SK-N-MC (cell line): Measurements from ENCODE around the gene PKP2.

Source experiments
- DNase-seq: peaks from one replicate; pipeline ENCODE4 v3.0.0-alpha.2; 2011; ENCODE audit warnings: low read depth, low spot score
- H3K27ac ChIP-seq: fragments of 200-600 bp; sonication (generic); 2 replicates; pipeline ENCODE4 v1.5.1; 2016; ENCODE audit warnings: mixed run types
- H3K36me3 ChIP-seq: fragments of 200-600 bp; sonication (generic); 2 replicates; pipeline ENCODE4 v1.6.1; 2017; ENCODE audit warnings: antibody characterized with exemption, low read length, mixed read lengths; ENCODE audit not compliant: insufficient read depth
- H3K4me3 ChIP-seq: fragments of 200-600 bp; sonication (generic); 2 replicates; pipeline ENCODE4 v1.5.1; 2016
- H3K9ac ChIP-seq: fragments of 200-600 bp; sonication (generic); 2 replicates; pipeline ENCODE4 v1.8.0; 2017; ENCODE audit warnings: mixed run types, mixed read lengths; ENCODE audit not compliant: insufficient read length
- H3K9me3 ChIP-seq: fragments of 200-600 bp; sonication (generic); 2 replicates; pipeline ENCODE4 v1.6.1; 2017; ENCODE audit warnings: low read depth, mild to moderate bottlenecking, antibody characterized with exemption, low read length, moderate library complexity, mixed read lengths
- EZH2 ChIP-seq: fragments of 200-600 bp; sonication (generic); IDR thresholded peaks from one replicate; pipeline ENCODE4 v1.6.1; 2017; ENCODE audit warnings: antibody characterized with exemption
- FOXP2 ChIP-seq: optimal IDR thresholded peaks from 2 replicates; pipeline ENCODE3; 2011; ENCODE audit warnings: mild to moderate bottlenecking, moderate library complexity; ENCODE audit not compliant: insufficient read depth; ENCODE audit errors: extremely low read length, control extremely low read depth
- POLR2AphosphoS5 ChIP-seq: IDR thresholded peaks from 2 replicates; pipeline ENCODE4 v1.6.1; 2012; ENCODE audit warnings: mild to moderate bottlenecking, low read depth, low read length, borderline replicate concordance

Gene PKP2

GRCh38 chr12:32776258-32776657, 120.3 kb downstream of the PKP2 start:
- no peak for TF ChIP-seq POLR2AphosphoS5
- no peak for TF ChIP-seq EZH2
- no peak for TF ChIP-seq FOXP2
- no peak for DNase-seq

GRCh38 chr12:32773691-32774090, 122.9 kb downstream of the PKP2 start:
- Histone ChIP-seq H3K4me3 (no peak overlapping the region), H3K9me3 (no peaks in the 10 kb centered on the region), H3K9ac (no peak overlapping the region), H3K27ac (no peak overlapping the region), H3K36me3 (no peaks in the 10 kb centered on the region)
- DNase-seq = no peak
- TF ChIP-seq FOXP2 (no peak), EZH2 (no peak)

More at GRCh38 chr12:32776258-32776657, 120.3 kb downstream of the PKP2 start:
- no peaks in the 10 kb centered on the region for H3K36me3 ChIP-seq
- no peak overlapping the region for H3K9ac ChIP-seq
- no peak overlapping the region for H3K27ac ChIP-seq
- H3K9me3 ChIP-seq = no peaks in the 10 kb centered on the region
- no peak overlapping the region for H3K4me3 ChIP-seq

GRCh38 chr12:32770141-32770540, 126.4 kb downstream of the PKP2 start:
- TF ChIP-seq FOXP2 = no peak
- TF ChIP-seq POLR2AphosphoS5 = no peak
- no peak for TF ChIP-seq EZH2
- no peak overlapping the region for H3K9ac ChIP-seq
- DNase-seq = no peak
- H3K9me3 ChIP-seq = no peaks in the 10 kb centered on the region
- no peaks in the 10 kb centered on the region for H3K36me3 ChIP-seq
- H3K4me3 ChIP-seq = no peak overlapping the region
- H3K27ac ChIP-seq = no peak overlapping the region

DNA sequence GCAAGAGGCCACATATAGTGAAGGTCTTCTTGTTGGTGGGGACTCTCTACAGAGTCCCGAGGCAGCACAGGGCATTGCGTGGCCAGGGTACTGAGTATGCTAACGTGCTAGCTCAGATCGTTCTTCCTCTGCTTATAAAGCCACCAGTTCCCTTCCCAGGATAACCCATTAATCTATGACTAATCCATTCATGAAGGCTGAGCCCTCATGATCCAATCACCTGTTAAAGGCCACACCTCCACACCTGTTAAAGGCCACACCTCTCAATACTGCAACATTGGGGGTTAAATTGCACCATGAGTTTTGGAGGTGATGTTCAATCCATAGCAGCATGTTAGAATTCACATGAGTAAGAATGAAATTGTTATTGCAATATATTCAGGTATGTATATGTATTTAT, 128.1 kb downstream of the PKP2 start:
- Histone ChIP-seq H3K27ac (no peak overlapping the region), H3K4me3 (no peak overlapping the region), H3K9me3 (no peaks in the 10 kb centered on the region), H3K36me3 (no peaks in the 10 kb centered on the region), H3K9ac (no peak overlapping the region)
- no peak for DNase-seq
- TF ChIP-seq FOXP2 (no peak), EZH2 (no peak), POLR2AphosphoS5 (no peak)

GRCh38 chr12:32765906-32766305, 130.7 kb downstream of the PKP2 start:
- no peak for DNase-seq

DNA sequence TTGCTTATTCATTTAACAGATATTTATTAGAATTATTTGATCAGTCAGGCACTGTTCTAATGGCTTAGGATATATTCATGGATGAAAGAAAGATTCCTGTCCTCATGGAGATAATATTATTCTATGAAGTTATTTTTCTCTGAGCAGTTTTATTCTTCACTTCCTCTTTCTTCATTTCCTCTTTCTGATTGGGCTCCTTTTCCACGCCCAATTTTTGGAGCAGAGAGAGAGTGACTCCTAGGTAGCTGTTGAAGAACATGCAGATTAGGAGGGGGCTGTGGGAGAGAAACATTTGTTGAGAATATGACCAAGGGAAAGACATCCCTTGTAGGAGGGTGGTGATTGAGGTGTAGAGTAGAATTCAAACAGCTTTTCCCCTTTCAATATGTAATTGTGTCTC, 134.9 kb downstream of the PKP2 start:
- DNase-seq = no peak
- no peak overlapping the region for H3K9ac ChIP-seq
- no peaks in the 10 kb centered on the region for H3K9me3 ChIP-seq
- no peaks in the 10 kb centered on the region for H3K36me3 ChIP-seq
- TF ChIP-seq FOXP2 (no peak), POLR2AphosphoS5 (no peak), EZH2 (no peak)
- H3K4me3 ChIP-seq = no peak overlapping the region
- no peak overlapping the region for H3K27ac ChIP-seq

More at GRCh38 chr12:32765906-32766305, 130.7 kb downstream of the PKP2 start:
- Histone ChIP-seq H3K36me3 (no peaks in the 10 kb centered on the region), H3K9ac (no peak overlapping the region), H3K9me3 (no peaks in the 10 kb centered on the region), H3K27ac (no peak overlapping the region), H3K4me3 (no peak overlapping the region)
- TF ChIP-seq EZH2 = no peak
- TF ChIP-seq FOXP2 = no peak
- no peak for TF ChIP-seq POLR2AphosphoS5

- no peak overlapping the region for H3K9ac ChIP-seq
- TF ChIP-seq FOXP2 = no peak
- no peak for TF ChIP-seq POLR2AphosphoS5
- TF ChIP-seq EZH2 = no peak
- H3K4me3 ChIP-seq = no peak overlapping the region
- H3K36me3 ChIP-seq = peaks cover 14% of the 10 kb centered on the region
- no peak for DNase-seq
- H3K9me3 ChIP-seq = no peaks in the 10 kb centered on the region
- H3K27ac ChIP-seq = no peak overlapping the region
Measured at GRCh38 chr12:32757157-32757556, 139.4 kb downstream of the PKP2 start.

DNA sequence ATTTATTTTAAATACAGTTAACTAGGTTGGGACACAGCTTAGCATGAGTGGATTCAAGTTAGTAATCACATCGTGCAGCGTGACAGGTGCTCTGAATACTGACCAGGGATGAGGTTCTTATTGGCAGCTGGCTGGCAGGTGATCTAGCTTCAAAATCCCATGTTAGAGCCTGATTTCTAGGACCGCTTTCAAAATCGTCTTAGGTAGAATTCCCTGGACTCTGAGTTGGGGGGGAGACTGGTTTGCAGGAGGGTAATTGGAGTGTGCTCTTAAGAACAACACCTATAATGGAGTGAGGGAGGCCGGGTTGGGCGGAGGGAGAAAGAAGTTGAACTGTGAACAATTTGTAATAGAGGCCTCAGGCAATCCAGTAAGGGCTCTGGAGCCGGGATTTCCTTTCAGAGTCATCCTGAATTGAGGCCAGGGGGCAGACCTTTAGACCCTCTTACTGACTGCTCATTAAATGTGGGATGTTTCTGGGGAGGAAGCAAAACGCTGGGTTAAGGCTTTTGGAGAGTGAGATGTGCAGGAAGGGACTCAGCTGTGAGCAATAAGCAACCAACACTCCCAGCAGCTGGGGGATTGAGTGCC, 140.0 kb downstream of the PKP2 start:
- TF ChIP-seq FOXP2 (no peak), EZH2 (no peak), POLR2AphosphoS5 (no peak)
- H3K9ac ChIP-seq = peak overlapping the region; percentile 95

More for the DNA sequence above, 140.0 kb downstream of the PKP2 start:
- peak overlapping the region; percentile 65 for H3K27ac ChIP-seq
- DNase-seq = no peak
- no peaks in the 10 kb centered on the region for H3K9me3 ChIP-seq
- H3K4me3 ChIP-seq = peak overlapping the region; percentile 96
- peaks cover 20% of the 10 kb centered on the region for H3K36me3 ChIP-seq
